Pancreas (tissue), 10 donors: ENCODE data around the gene MBD2. TPM values are rescaled to one million over a fixed set of nuclear protein-coding genes. Genes with fewer than 3 reads are reported as not detected.

Experiments
- ATAC-seq, 4 donors: fragments of 200-7000 bp; cut with Tn5 transposase; one replicate each; pipeline versions ENCODE4 v1.8.0 to v1.9.1; 2020; ENCODE audit warnings: mild to moderate bottlenecking in 4 of 4, moderate library complexity in 4 of 4
- DNase-seq, 6 donors: peaks; one replicate each; pipeline ENCODE4 v3.0.0-alpha.2; 2020
- FAIRE-seq: peaks from 2 replicates; lab custom pipeline; 2012; peaks lifted over from hg19 to GRCh38; lab: Jason Lieb, UNC
- H3K27ac ChIP-seq, 4 donors: fragments of 200-600 bp; sonication (generic); 1 replicate in 3 of 4; 2 replicates in 1 of 4; pipeline versions ENCODE4 v1.5.0 to v1.8.0; 2020
- H3K27me3 ChIP-seq, 4 donors: fragments of 200-600 bp; one replicate each; pipeline ENCODE4 v1.8.0; 2021
- H3K36me3 ChIP-seq, 3 donors: fragments of 200-600 bp; sonication (generic) in 1 of 3; one replicate each; pipeline versions ENCODE4 v1.5.0 to v1.8.0; 2020 to 2021
- H3K4me1 ChIP-seq, 3 donors: fragments of 200-600 bp; one replicate each; pipeline ENCODE4 v1.8.0; 2021
- H3K4me3 ChIP-seq, 4 donors: fragments of 200-600 bp; sonication (generic) in 2 of 4; one replicate each; pipeline versions ENCODE4 v1.5.0 to v1.8.0; 2020 to 2021
- H3K9me3 ChIP-seq, 4 donors: fragments of 200-600 bp; one replicate each; pipeline ENCODE4 v1.8.0; 2021
- CTCF ChIP-seq, 4 donors: fragments of 200-600 bp; sonication (generic) in 3 of 4; IDR thresholded peaks; one replicate each; pipeline versions ENCODE4 v1.5.0 to v1.8.0; 2021; ENCODE audit warnings: antibody characterized with exemption in 4 of 4
- WGBS, 2 donors: extraction: QIAGEN DNeasy Blood & Tissue Kit; methylation state at CpG; one replicate each; pipeline ENCODE4 v1.1.7; 2013; 5-methylcytosine and 5-hydroxymethylcytosine counted together
- intact Hi-C, 3 donors: fragments of 100-400 bp; cut with DNase I; formaldehyde crosslinking; loops; one replicate each; pipeline versions ENCODE4 v1.11.1 to v1.14.2; 2022
- polyA plus RNA-seq, 2 donors: library from polyadenylated mRNA; stranded (reverse); fragments of 200-250 nt; gene quantifications; one replicate each; pipeline ENCODE4 v1.2.3, GENCODE V29; 2013
- total RNA-seq, 6 donors: library from RNA; stranded (reverse); fragmentation: NEBNext Ultra II Directional in 4 of 6; extraction: Animal tissue kit (Norgen Biotek cat#: 25700) in 4 of 6; gene quantifications; one replicate each; pipeline versions ENCODE4 v1.2.1 to v1.2.4, GENCODE V29; 2021 to 2023
- donor health status: healthy with polysubstance abuse.
- donor health status: DM: no; HTN: no; CAD: no; lungs with moderate emphysema.
- donor health status: DM: no; HTN: no; CAD: no.
- donor health status: control.
- donor health status: control.
- donor health status: Bipolar disorder and iron deficiency.
- donor health status: DM: yes; HTN: yes; CAD: no.
- donor health status: DM: no; HTN: no; CAD: no.
- donor health status: DM: no; HTN: no; CAD: no.
- donor health status: DM: yes; HTN: yes; CAD: no.

The MBD2 gene
- total and polyA plus RNA-seq, 8 donors: 15.7 to 60.5 (median 47.0) TPM

GRCh38 chr18:54192900-54193299, 31.6 kb downstream of the MBD2 start:
- no peak for DNase-seq
- TF ChIP-seq CTCF (IDR thresholded peaks at IDR 0.05): no peak
- FAIRE-seq: no peak
- no peak overlapping the region for H3K27ac ChIP-seq
- H3K9me3 ChIP-seq: no peaks in the 10 kb centered on the region
- peak in 1 of 4 donors; percentile 50 for ATAC-seq
- peaks cover 0 to 5% (median 0%) of the 10 kb centered on the region in 3 donors for H3K36me3 ChIP-seq
- no peak overlapping the region for H3K4me3 ChIP-seq
- peaks cover 0 to 5% (median 0%) of the 10 kb centered on the region in 3 donors for H3K4me1 ChIP-seq
- intact Hi-C loops: no loop called here
- 65 to 68% methylated on average over 3 of the region's 3 CpGs for WGBS, 2 donors
- no peaks in the 10 kb centered on the region for H3K27me3 ChIP-seq

GRCh38 chr18:54192415-54192814, 32.1 kb downstream of the MBD2 start:
- FAIRE-seq (no peak), DNase-seq (no peak), ATAC-seq (no peak)
- no peaks in the 10 kb centered on the region for H3K27me3 ChIP-seq
- intact Hi-C loops: no loop called here
- TF ChIP-seq CTCF (IDR thresholded peaks at IDR 0.05): no peak
- H3K27ac ChIP-seq: no peak overlapping the region
- H3K9me3 ChIP-seq: no peaks in the 10 kb centered on the region
- WGBS, 2 donors: 89 to 92% methylated on average over 4 of the region's 4 CpGs
- H3K36me3 ChIP-seq: peaks cover 0 to 6% (median 2%) of the 10 kb centered on the region in 3 donors
- peaks cover 0 to 2% (median 0%) of the 10 kb centered on the region in 3 donors for H3K4me1 ChIP-seq
- H3K4me3 ChIP-seq: no peak overlapping the region

- Histone ChIP-seq H3K27ac (no peak overlapping the region), H3K4me3 (no peak overlapping the region), H3K36me3 (peaks cover 0 to 6% (median 4%) of the 10 kb centered on the region in 3 donors), H3K9me3 (no peaks in the 10 kb centered on the region), H3K4me1 (peaks cover 0 to 2% (median 0%) of the 10 kb centered on the region in 3 donors), H3K27me3 (no peaks in the 10 kb centered on the region)
- intact Hi-C loops: no loop called here
- no peak for FAIRE-seq
- no peak for TF ChIP-seq CTCF (IDR thresholded peaks at IDR 0.05)
- no peak for ATAC-seq
- no peak for DNase-seq
Measured at GRCh38 chr18:54191352-54191751, 33.1 kb downstream of the MBD2 start.

GRCh38 chr18:54187372-54187771, 37.1 kb downstream of the MBD2 start:
- H3K36me3 ChIP-seq: peaks cover 0 to 10% (median 4%) of the 10 kb centered on the region in 3 donors
- intact Hi-C loops: no loop called here
- H3K9me3 ChIP-seq: no peaks in the 10 kb centered on the region
- FAIRE-seq (no peak), DNase-seq (no peak), ATAC-seq (peak in 1 of 4 donors; percentile 24)
- 80 to 83% methylated on average over 3 of the region's 3 CpGs for WGBS, 2 donors
- no peaks in the 10 kb centered on the region for H3K4me1 ChIP-seq
- TF ChIP-seq CTCF (IDR thresholded peaks at IDR 0.05): no peak
- no peak overlapping the region for H3K27ac ChIP-seq
- H3K27me3 ChIP-seq: no peaks in the 10 kb centered on the region
- H3K4me3 ChIP-seq: no peak overlapping the region

GRCh38 chr18:54184836-54185235, 39.6 kb downstream of the MBD2 start:
- no peak for TF ChIP-seq CTCF (IDR thresholded peaks at IDR 0.05)
- Histone ChIP-seq H3K4me1 (no peaks in the 10 kb centered on the region), H3K36me3 (peaks cover 0 to 11% (median 4%) of the 10 kb centered on the region in 3 donors), H3K9me3 (no peaks in the 10 kb centered on the region), H3K27me3 (no peaks in the 10 kb centered on the region), H3K27ac (no peak overlapping the region), H3K4me3 (no peak overlapping the region)
- DNase-seq: no peak
- no peak for FAIRE-seq
- intact Hi-C loops: no loop called here
- ATAC-seq: no peak
